ACC112 (cell line): Measurements from ENCODE around the gene PHACTR2.

Source experiments
- H2AFZ ChIP-seq: fragments of 200-600 bp; sonication (generic); one replicate; pipeline ENCODE4 v1.6.0; 2017; ENCODE audit warnings: antibody characterized with exemption, low read length; ENCODE audit not compliant: unreplicated experiment
- H3K27ac ChIP-seq: fragments of 200-600 bp; sonication (generic); 2 replicates; pipeline ENCODE4 v1.5.1; 2014; ENCODE audit warnings: low read depth, mild to moderate bottlenecking, antibody characterized with exemption, low read length, moderate library complexity
- H3K27me3 ChIP-seq: fragments of 200-600 bp; sonication (generic); 2 replicates; pipeline ENCODE4 v1.6.1; 2014; ENCODE audit warnings: mild to moderate bottlenecking, antibody characterized with exemption, low read length, moderate library complexity, mixed read lengths; ENCODE audit not compliant: insufficient read depth
- H3K36me3 ChIP-seq: fragments of 200-600 bp; sonication (generic); 2 replicates; pipeline ENCODE4 v1.6.1; 2016; ENCODE audit warnings: mild to moderate bottlenecking, antibody characterized with exemption, low read length, moderate library complexity, mixed read lengths; ENCODE audit not compliant: insufficient read depth
- H3K4me1 ChIP-seq: fragments of 200-600 bp; sonication (generic); one replicate; pipeline ENCODE4 v1.6.1; 2016; ENCODE audit warnings: low read length, mixed read lengths; ENCODE audit not compliant: insufficient read depth, unreplicated experiment, control insufficient read depth
- H3K4me3 ChIP-seq: fragments of 200-600 bp; sonication (generic); 2 replicates; pipeline ENCODE4 v1.5.1; 2014; ENCODE audit warnings: mild to moderate bottlenecking, low read depth, low read length
- H3K79me2 ChIP-seq: fragments of 200-600 bp; sonication (generic); one replicate; pipeline ENCODE4 v1.6.0; 2016; ENCODE audit warnings: low read length; ENCODE audit not compliant: control insufficient read depth, unreplicated experiment, insufficient read depth

The PHACTR2 gene

DNA sequence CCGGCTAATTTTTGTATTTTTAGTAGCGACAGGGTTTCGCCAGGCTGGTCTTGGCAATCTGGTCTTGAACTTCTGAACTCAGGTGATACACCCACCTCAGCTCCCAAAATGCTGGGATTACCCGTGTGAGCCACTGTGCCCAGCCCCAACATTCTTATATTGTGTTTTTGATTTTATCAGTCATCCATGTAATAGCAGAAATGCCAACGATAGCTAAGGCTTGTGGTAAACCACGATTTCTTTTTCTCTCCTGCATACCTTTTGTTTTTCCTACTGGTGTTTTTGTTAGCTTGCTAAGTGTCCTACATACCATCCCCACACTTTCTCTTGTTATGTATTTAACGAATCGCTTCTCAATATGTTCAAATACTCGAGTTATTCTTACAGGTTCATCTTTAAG is 12.1 kb downstream of the PHACTR2 start:
- Histone ChIP-seq H3K4me1 (peaks cover 22% of the 10 kb centered on the region), H3K27me3 (no peaks in the 10 kb centered on the region), H3K36me3 (no peaks in the 10 kb centered on the region), H3K27ac (no peak overlapping the region), H3K79me2 (peaks cover 31% of the 10 kb centered on the region), H2AFZ (no peak overlapping the region), H3K4me3 (no peak overlapping the region)

- Histone ChIP-seq H3K4me3 (no peak overlapping the region), H3K27me3 (no peaks in the 10 kb centered on the region), H3K27ac (no peak overlapping the region), H3K4me1 (peaks cover 35% of the 10 kb centered on the region), H3K36me3 (no peaks in the 10 kb centered on the region), H2AFZ (no peak overlapping the region), H3K79me2 (peaks cover 34% of the 10 kb centered on the region)
Observed at GRCh38 chr6:143691155-143691554, 13.4 kb downstream of the PHACTR2 start.

- Histone ChIP-seq H3K4me3 (no peak overlapping the region), H3K4me1 (peaks cover 39% of the 10 kb centered on the region), H2AFZ (no peak overlapping the region), H3K36me3 (no peaks in the 10 kb centered on the region), H3K27me3 (no peaks in the 10 kb centered on the region), H3K27ac (no peak overlapping the region), H3K79me2 (peaks cover 35% of the 10 kb centered on the region)
Observed at GRCh38 chr6:143691900-143692636, 14.3 kb downstream of the PHACTR2 start.

DNA sequence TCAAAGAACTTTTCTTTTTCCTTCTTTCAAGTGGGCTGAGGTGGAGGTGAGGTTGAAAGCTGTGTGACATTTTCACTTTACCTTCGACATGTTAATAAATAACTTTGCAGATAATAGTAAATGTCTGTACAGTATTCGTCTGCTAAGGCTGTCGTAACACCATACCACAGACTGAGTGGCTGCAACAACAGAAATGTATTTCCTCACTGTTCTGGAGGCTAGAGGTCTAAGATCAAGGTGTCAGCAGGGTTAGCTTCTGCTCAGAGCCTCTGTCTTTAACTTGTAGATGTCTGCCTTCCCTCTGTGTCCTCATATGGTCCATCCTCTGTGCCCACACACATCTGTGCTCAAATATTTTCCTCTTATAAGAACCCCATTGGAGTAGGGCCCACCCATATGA is 14.9 kb downstream of the PHACTR2 start:
- no peaks in the 10 kb centered on the region for H3K27me3 ChIP-seq
- H3K36me3 ChIP-seq, result no peaks in the 10 kb centered on the region
- peaks cover 39% of the 10 kb centered on the region for H3K4me1 ChIP-seq
- H3K79me2 ChIP-seq, result peaks cover 35% of the 10 kb centered on the region
- no peak overlapping the region for H3K27ac ChIP-seq
- H2AFZ ChIP-seq, result no peak overlapping the region
- no peak overlapping the region for H3K4me3 ChIP-seq

DNA sequence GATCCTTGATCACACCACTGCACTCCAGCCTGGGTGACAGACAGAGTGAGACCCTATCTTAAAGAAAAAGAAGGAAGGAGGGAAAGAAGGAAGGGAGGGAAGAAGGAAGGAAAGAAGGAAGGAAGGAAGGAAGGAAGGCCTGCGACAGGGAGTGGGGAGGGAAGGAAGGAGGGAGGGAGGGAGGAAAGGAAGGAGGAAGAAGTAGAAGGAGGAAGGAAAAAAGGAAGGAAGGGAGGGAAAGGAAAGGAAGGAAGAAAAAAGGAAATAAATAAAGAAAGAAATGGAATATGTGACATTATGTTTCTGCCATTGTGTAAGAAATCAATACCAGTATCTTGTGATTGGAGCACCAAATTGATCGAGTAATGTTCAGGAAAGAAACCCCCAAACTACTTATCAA is 16.2 kb downstream of the PHACTR2 start:
- Histone ChIP-seq H2AFZ (no peak overlapping the region), H3K36me3 (no peaks in the 10 kb centered on the region), H3K4me3 (no peak overlapping the region), H3K79me2 (peaks cover 38% of the 10 kb centered on the region), H3K4me1 (peaks cover 38% of the 10 kb centered on the region), H3K27ac (no peak overlapping the region), H3K27me3 (no peaks in the 10 kb centered on the region)

DNA sequence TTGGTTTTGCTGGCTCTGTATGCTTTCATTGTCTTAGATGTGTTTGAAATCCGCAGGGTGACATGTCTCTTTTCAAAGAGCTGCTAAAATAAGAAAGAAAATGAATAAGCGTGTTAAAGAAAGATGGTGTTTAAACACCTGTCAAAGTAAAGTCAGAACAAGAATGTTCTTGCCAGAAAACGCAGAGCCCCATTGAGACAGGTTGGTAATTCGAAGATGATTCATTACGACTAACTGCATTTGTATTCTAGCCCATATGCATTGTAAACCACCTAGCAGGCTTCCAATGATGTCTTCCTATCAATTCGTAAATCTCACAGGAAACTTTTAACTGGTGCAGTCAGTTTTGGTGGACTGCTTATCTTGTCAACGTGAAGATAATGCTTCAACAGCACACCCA is 16.8 kb downstream of the PHACTR2 start:
- Histone ChIP-seq H2AFZ (no peak overlapping the region), H3K27me3 (no peaks in the 10 kb centered on the region), H3K36me3 (no peaks in the 10 kb centered on the region), H3K27ac (no peak overlapping the region), H3K79me2 (peaks cover 39% of the 10 kb centered on the region), H3K4me1 (peaks cover 38% of the 10 kb centered on the region), H3K4me3 (no peak overlapping the region)

- Histone ChIP-seq H3K27ac (no peak overlapping the region), H3K27me3 (no peaks in the 10 kb centered on the region), H3K4me3 (no peak overlapping the region), H3K4me1 (peaks cover 38% of the 10 kb centered on the region), H3K36me3 (no peaks in the 10 kb centered on the region), H3K79me2 (peaks cover 40% of the 10 kb centered on the region), H2AFZ (no peak overlapping the region)
Observed at GRCh38 chr6:143695130-143695968, 17.6 kb downstream of the PHACTR2 start.

DNA sequence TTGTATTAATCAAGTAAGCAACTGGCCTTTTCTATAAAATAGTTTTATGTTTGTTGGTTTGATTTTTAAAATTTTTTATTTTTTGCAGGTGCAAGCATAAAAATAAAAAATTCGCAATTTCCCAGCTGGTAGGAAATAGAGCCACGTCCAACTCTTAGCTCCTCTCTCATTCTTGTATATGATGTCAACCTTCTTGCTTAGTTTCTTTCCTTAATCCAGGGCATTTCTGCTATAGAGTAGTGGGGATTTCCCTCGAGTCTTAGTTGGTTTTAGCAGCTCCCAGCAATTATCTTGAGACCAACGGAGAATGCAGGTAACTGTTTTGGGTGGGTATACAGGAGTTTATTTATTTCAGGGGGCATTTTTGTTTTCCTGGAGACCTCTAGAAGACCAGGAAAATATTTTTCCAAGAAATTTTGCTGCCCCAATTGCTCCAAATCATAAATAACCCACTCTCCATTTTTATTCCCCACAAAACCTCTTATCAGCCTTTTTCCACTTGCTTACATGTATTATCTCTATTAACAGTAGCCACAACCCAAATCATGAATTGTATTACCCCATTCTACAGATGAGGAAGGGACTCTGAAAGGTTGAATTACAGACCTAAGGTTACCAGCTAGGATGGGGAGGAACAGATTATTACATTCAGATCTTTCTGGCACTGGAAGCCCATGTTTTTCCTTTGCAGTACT is 18.4 kb downstream of the PHACTR2 start:
- peaks cover 38% of the 10 kb centered on the region for H3K4me1 ChIP-seq
- no peaks in the 10 kb centered on the region for H3K27me3 ChIP-seq
- no peak overlapping the region for H3K4me3 ChIP-seq
- H3K79me2 ChIP-seq, result peaks cover 36% of the 10 kb centered on the region
- H3K27ac ChIP-seq, result no peak overlapping the region
- H3K36me3 ChIP-seq, result no peaks in the 10 kb centered on the region
- H2AFZ ChIP-seq, result no peak overlapping the region

DNA sequence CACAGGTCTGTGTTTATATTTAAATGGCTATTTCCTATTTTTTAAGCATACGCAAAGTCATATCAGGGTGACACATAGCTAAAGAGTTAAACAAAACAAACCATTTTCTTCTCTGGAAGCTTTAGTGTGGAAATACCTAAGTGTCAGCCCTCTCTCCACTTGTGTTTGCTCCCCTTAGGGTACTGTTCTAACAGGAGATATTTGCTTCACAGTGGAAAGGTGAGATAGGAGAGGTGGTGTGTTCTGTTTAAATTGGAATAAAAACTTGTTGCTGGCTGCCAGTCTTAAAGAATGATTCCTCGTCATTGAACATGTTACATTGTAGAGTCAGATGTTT is 18.9 kb downstream of the PHACTR2 start:
- Histone ChIP-seq H3K4me1 (peaks cover 33% of the 10 kb centered on the region), H3K27me3 (no peaks in the 10 kb centered on the region), H2AFZ (no peak overlapping the region), H3K4me3 (no peak overlapping the region), H3K79me2 (peaks cover 31% of the 10 kb centered on the region), H3K36me3 (no peaks in the 10 kb centered on the region), H3K27ac (no peak overlapping the region)

GRCh38 chr6:143697076-143697800 is 19.5 kb downstream of the PHACTR2 start:
- no peak overlapping the region for H2AFZ ChIP-seq
- no peaks in the 10 kb centered on the region for H3K36me3 ChIP-seq
- H3K4me1 ChIP-seq, result peaks cover 33% of the 10 kb centered on the region
- H3K4me3 ChIP-seq, result no peak overlapping the region
- H3K79me2 ChIP-seq, result peaks cover 28% of the 10 kb centered on the region
- H3K27ac ChIP-seq, result peak overlapping the region; percentile 11; the same call in 1 of the 2 replicates
- H3K27me3 ChIP-seq, result no peaks in the 10 kb centered on the region
